HUES64 (cell line): ENCODE measurements around the gene CERS5.

Experiments
- H3K27ac ChIP-seq: 2 replicates; pipeline ENCODE4 v1.7.0; 2013; ENCODE audit warnings: low read depth, low read length, inconsistent platforms
- H3K27me3 ChIP-seq: 2 replicates; pipeline ENCODE4 v1.6.1; 2013; ENCODE audit warnings: mild to moderate bottlenecking, low read length; ENCODE audit not compliant: insufficient read depth
- H3K36me3 ChIP-seq: 2 replicates; pipeline ENCODE4 v1.6.1; 2013; ENCODE audit warnings: mild to moderate bottlenecking, low read length; ENCODE audit not compliant: insufficient read depth
- H3K4me1 ChIP-seq: 2 replicates; pipeline ENCODE4 v1.6.1; 2013; ENCODE audit warnings: mild to moderate bottlenecking, low read length, moderate library complexity; ENCODE audit not compliant: insufficient read depth
- H3K4me3 ChIP-seq: 2 replicates; pipeline ENCODE4 v1.5.1; 2013; ENCODE audit warnings: mild to moderate bottlenecking, low read length, moderate library complexity
- H3K9ac ChIP-seq: 2 replicates; pipeline ENCODE4 v1.6.1; 2013; ENCODE audit warnings: mild to moderate bottlenecking, low read depth, low read length
- H3K9me3 ChIP-seq: 2 replicates; pipeline ENCODE4 v1.6.1; 2013; ENCODE audit warnings: low read depth, low read length; ENCODE audit not compliant: insufficient read depth
- WGBS: fragments of 150-250, 120-280 bp; methylation state at CpG from one replicate; pipeline ENCODE4 v1.1.7; 2013; ENCODE audit warnings: missing lambda C conversion rate; 5-methylcytosine and 5-hydroxymethylcytosine counted together

CERS5 gene

GRCh38 chr12:50200552-50201273 lies 33.5 kb upstream of the CERS5 start:
- Histone ChIP-seq H3K4me1 (peaks cover 11% of the 10 kb centered on the region), H3K27ac (no peak overlapping the region), H3K4me3 (no peak overlapping the region), H3K36me3 (peaks cover 82% of the 10 kb centered on the region), H3K27me3 (no peaks in the 10 kb centered on the region), H3K9ac (no peak overlapping the region), H3K9me3 (no peaks in the 10 kb centered on the region)
- 100% methylated on average over 2 of the region's 2 CpGs for WGBS

- peaks cover 11% of the 10 kb centered on the region for H3K4me1 ChIP-seq
Observed at GRCh38 chr12:50198829-50199228, 31.7 kb upstream of the CERS5 start.

GRCh38 chr12:50197297-50197727 lies 30.1 kb upstream of the CERS5 start:
- H3K9ac ChIP-seq = no peak overlapping the region

More at GRCh38 chr12:50198829-50199228, 31.7 kb upstream of the CERS5 start:
- Histone ChIP-seq H3K4me3 (no peak overlapping the region), H3K9ac (no peak overlapping the region), H3K36me3 (peaks cover 73% of the 10 kb centered on the region), H3K27me3 (no peaks in the 10 kb centered on the region), H3K27ac (no peak overlapping the region), H3K9me3 (no peaks in the 10 kb centered on the region)
- whole genome bisulfite sequencing = 93% methylated on average over 5 of the region's 5 CpGs

GRCh38 chr12:50196537-50196936 lies 29.4 kb upstream of the CERS5 start:
- WGBS = 94% methylated on average over 3 of the region's 4 CpGs
- H3K9me3 ChIP-seq = no peaks in the 10 kb centered on the region
- no peak overlapping the region for H3K9ac ChIP-seq
- H3K36me3 ChIP-seq = peaks cover 75% of the 10 kb centered on the region
- H3K27me3 ChIP-seq = no peaks in the 10 kb centered on the region
- H3K4me1 ChIP-seq = no peaks in the 10 kb centered on the region
- no peak overlapping the region for H3K4me3 ChIP-seq
- H3K27ac ChIP-seq = no peak overlapping the region

More at GRCh38 chr12:50197297-50197727, 30.1 kb upstream of the CERS5 start:
- H3K4me1 ChIP-seq = peaks cover 6% of the 10 kb centered on the region
- peaks cover 76% of the 10 kb centered on the region for H3K36me3 ChIP-seq
- H3K27ac ChIP-seq = no peak overlapping the region
- H3K27me3 ChIP-seq = no peaks in the 10 kb centered on the region
- no peaks in the 10 kb centered on the region for H3K9me3 ChIP-seq
- 97% methylated on average over 5 of the region's 5 CpGs for WGBS
- H3K4me3 ChIP-seq = no peak overlapping the region

- WGBS = 95% methylated on average over 3 of the region's 4 CpGs
Observed at GRCh38 chr12:50195832-50196231, 28.7 kb upstream of the CERS5 start.

GRCh38 chr12:50192908-50193307 lies 25.7 kb upstream of the CERS5 start:
- Histone ChIP-seq H3K4me3 (no peak overlapping the region), H3K9me3 (no peaks in the 10 kb centered on the region), H3K9ac (no peak overlapping the region), H3K4me1 (no peaks in the 10 kb centered on the region), H3K27me3 (no peaks in the 10 kb centered on the region), H3K36me3 (peaks cover 61% of the 10 kb centered on the region), H3K27ac (no peak overlapping the region)
- 84% methylated on average over 5 of the region's 5 CpGs for WGBS

More at GRCh38 chr12:50195832-50196231, 28.7 kb upstream of the CERS5 start:
- H3K27me3 ChIP-seq = no peaks in the 10 kb centered on the region
- H3K9ac ChIP-seq = no peak overlapping the region
- no peak overlapping the region for H3K4me3 ChIP-seq
- no peaks in the 10 kb centered on the region for H3K4me1 ChIP-seq
- peaks cover 73% of the 10 kb centered on the region for H3K36me3 ChIP-seq
- H3K27ac ChIP-seq = no peak overlapping the region
- no peaks in the 10 kb centered on the region for H3K9me3 ChIP-seq

- no peaks in the 10 kb centered on the region for H3K4me1 ChIP-seq
- no peak overlapping the region for H3K27ac ChIP-seq
- H3K9me3 ChIP-seq = no peaks in the 10 kb centered on the region
- WGBS = 95% methylated on average over 4 of the region's 4 CpGs
- H3K9ac ChIP-seq = no peak overlapping the region
- H3K27me3 ChIP-seq = no peaks in the 10 kb centered on the region
- H3K36me3 ChIP-seq = peaks cover 60% of the 10 kb centered on the region
- no peak overlapping the region for H3K4me3 ChIP-seq
Observed at GRCh38 chr12:50192236-50192635, 25.1 kb upstream of the CERS5 start.

- Histone ChIP-seq H3K27ac (no peak overlapping the region), H3K27me3 (no peaks in the 10 kb centered on the region), H3K4me1 (no peaks in the 10 kb centered on the region), H3K9ac (no peak overlapping the region), H3K4me3 (no peak overlapping the region), H3K36me3 (peaks cover 50% of the 10 kb centered on the region), H3K9me3 (no peaks in the 10 kb centered on the region)
- WGBS = 97% methylated on average over 1 of the region's 1 CpG
Observed at GRCh38 chr12:50190859-50191258, 23.7 kb upstream of the CERS5 start.

- WGBS = 92% methylated on average over 5 of the region's 5 CpGs
- Histone ChIP-seq H3K27me3 (no peaks in the 10 kb centered on the region), H3K9me3 (no peaks in the 10 kb centered on the region), H3K9ac (no peak overlapping the region), H3K4me3 (no peak overlapping the region), H3K36me3 (peaks cover 44% of the 10 kb centered on the region), H3K27ac (no peak overlapping the region), H3K4me1 (no peaks in the 10 kb centered on the region)
Observed at GRCh38 chr12:50188875-50189575, 21.9 kb upstream of the CERS5 start.

GRCh38 chr12:50188241-50188781 lies 21.1 kb upstream of the CERS5 start:
- Histone ChIP-seq H3K9ac (no peak overlapping the region), H3K27ac (no peak overlapping the region), H3K36me3 (peaks cover 46% of the 10 kb centered on the region), H3K4me3 (no peak overlapping the region), H3K27me3 (no peaks in the 10 kb centered on the region), H3K4me1 (no peaks in the 10 kb centered on the region), H3K9me3 (no peaks in the 10 kb centered on the region)
- 92% methylated on average over 4 of the region's 4 CpGs for WGBS
